ENCODE results near the gene RNF2.
"Not testable (repeated sequence)": the region's sequence is repeated elsewhere in the genome, so short reads cannot be mapped to it uniquely, and the experiment has no call there.

Gene RNF2

GRCh38 chr1:185050823-185051451, 5.6 kb downstream of the RNF2 start:
- no peak for DNase-seq

GRCh38 chr1:185053204-185053603, 7.8 kb downstream of the RNF2 start:
- DNase-seq = no peak

- no peak for DNase-seq
Observed at GRCh38 chr1:185054365-185055060, 9.2 kb downstream of the RNF2 start.

- DNase-seq = no peak
Observed at GRCh38 chr1:185058110-185058509, 12.8 kb downstream of the RNF2 start.

- DNase-seq = no peak
Observed at GRCh38 chr1:185058876-185059275, 13.5 kb downstream of the RNF2 start.

GRCh38 chr1:185059950-185060571, 14.7 kb downstream of the RNF2 start:
- no peak for DNase-seq

GRCh38 chr1:185062710-185063370, 17.5 kb downstream of the RNF2 start:
- no peak for DNase-seq

GRCh38 chr1:185063719-185064118, 18.4 kb downstream of the RNF2 start:
- no peak for DNase-seq

GRCh38 chr1:185065006-185065405, 19.6 kb downstream of the RNF2 start:
- not testable (repeated sequence) for DNase-seq

- no peak for DNase-seq
Observed at GRCh38 chr1:185066181-185066580, 20.8 kb downstream of the RNF2 start.

GRCh38 chr1:185068341-185068740, 23.0 kb downstream of the RNF2 start:
- DNase-seq = no peak

- no peak for DNase-seq
Observed at GRCh38 chr1:185069202-185069772, 23.9 kb downstream of the RNF2 start.

- DNase-seq = no peak
Observed at GRCh38 chr1:185070051-185070450, 24.7 kb downstream of the RNF2 start.

- DNase-seq = no peak
Observed at GRCh38 chr1:185073725-185074124, 28.4 kb downstream of the RNF2 start.

GRCh38 chr1:185074307-185074706, 28.9 kb downstream of the RNF2 start:
- DNase-seq = no peak

GRCh38 chr1:185075476-185075875, 30.1 kb downstream of the RNF2 start:
- no peak for DNase-seq

- no peak for DNase-seq
Observed at GRCh38 chr1:185077374-185077773, 32.0 kb downstream of the RNF2 start.

- DNase-seq = no peak
Observed at GRCh38 chr1:185080422-185080821, 35.1 kb downstream of the RNF2 start.

- no peak for DNase-seq
Observed at GRCh38 chr1:185083818-185084217, 38.5 kb downstream of the RNF2 start.

GRCh38 chr1:185087101-185087500, 41.7 kb downstream of the RNF2 start:
- no peak for DNase-seq

- no peak for DNase-seq
Observed at GRCh38 chr1:185087746-185088145, 42.4 kb downstream of the RNF2 start.

GRCh38 chr1:185091480-185091879, 46.1 kb downstream of the RNF2 start:
- DNase-seq = no peak

- no peak for DNase-seq
Observed at GRCh38 chr1:185094761-185095160, 49.4 kb downstream of the RNF2 start.

Data from activated gamma-delta T cell (primary cell).